Measurements from ENCODE around the gene ZNF700. TPM values are rescaled to one million over a fixed set of nuclear protein-coding genes. Genes with fewer than 3 reads are reported as not detected.
"Not testable (repeated sequence)": the region's sequence is repeated elsewhere in the genome, so short reads cannot be mapped to it uniquely, and the experiment has no call there.

ZNF700 gene
- total RNA-seq, 1 experiment from 2014 or later: 5.7 TPM

- DNase-seq (ENCODE audit: low read depth): peak; percentile 96
Observed at GRCh38 chr19:11987405-11988281, 62.7 kb downstream of the ZNF700 start.

GRCh38 chr19:11989112-11989456 is 64.2 kb downstream of the ZNF700 start:
- no peak for DNase-seq (ENCODE audit: low read depth)

GRCh38 chr19:11991921-11992320 is 67.0 kb downstream of the ZNF700 start:
- DNase-seq (ENCODE audit: low read depth): not testable (repeated sequence)

- DNase-seq (ENCODE audit: low read depth): peak; percentile 66
Observed at GRCh38 chr19:11995174-11995573, 70.3 kb downstream of the ZNF700 start.

Other genes with a start within 250 kb of the ZNF700 start
- gene ZNF823, start 186.2 kb upstream of the ZNF700 start, total RNA-seq (2014; rRNA removed; shearing (Covaris generic)): 4.5 and 8.6 TPM in 2 replicates
- 2.3 and 4.1 TPM in 2 replicates for gene ZNF441, start 158.1 kb upstream of the ZNF700 start, total RNA-seq (2014; rRNA removed; shearing (Covaris generic))
- gene ZNF491, start 126.6 kb upstream of the ZNF700 start, total RNA-seq (2014; rRNA removed; shearing (Covaris generic)): 0.23 and 5.3 TPM in 2 replicates
- 2.9 and 5.2 TPM in 2 replicates for gene ZNF440, start 110.8 kb upstream of the ZNF700 start, total RNA-seq (2014; rRNA removed; shearing (Covaris generic))
- gene ZNF439, start 76.4 kb upstream of the ZNF700 start, total RNA-seq (2014; rRNA removed; shearing (Covaris generic)): 2.9 and 4.8 TPM in 2 replicates
- gene ZNF69, start 37.3 kb upstream of the ZNF700 start, total RNA-seq (2014; rRNA removed; shearing (Covaris generic)): 5.2 and 7.0 TPM in 2 replicates
- not detected in 2 replicates for gene ZNF763, start 39.9 kb downstream of the ZNF700 start, total RNA-seq (2014; rRNA removed; shearing (Covaris generic))
- gene ZNF433, start 110.6 kb downstream of the ZNF700 start, total RNA-seq (2014; rRNA removed; shearing (Covaris generic)): 3.3 and 9.7 TPM in 2 replicates
- 0.57 TPM in 1 of 2 replicates, not detected in the other for gene ZNF878, start 127.9 kb downstream of the ZNF700 start, total RNA-seq (2014; rRNA removed; shearing (Covaris generic))
- 2.4 and 4.4 TPM in 2 replicates for gene ZNF844, start 139.6 kb downstream of the ZNF700 start, total RNA-seq (2014; rRNA removed; shearing (Covaris generic))
- gene ZNF20, start 215.2 kb downstream of the ZNF700 start, total RNA-seq (2014; rRNA removed; shearing (Covaris generic)): 2.6 and 3.3 TPM in 2 replicates
- 6.3 and 14.0 TPM in 2 replicates for gene ZNF625, start 231.6 kb downstream of the ZNF700 start, total RNA-seq (2014; rRNA removed; shearing (Covaris generic))
- 3.9 and 5.0 TPM in 2 replicates for gene ZNF136, start 238.0 kb downstream of the ZNF700 start, total RNA-seq (2014; rRNA removed; shearing (Covaris generic))